NT2/D1 (cell line): ENCODE results near the gene KDM4C.

Source experiments
- DNase-seq: peaks from one replicate; pipeline ENCODE4 v3.0.0-alpha.2; 2011; ENCODE audit warnings: low read depth, low spot score
- H3K27me3 ChIP-seq: 2 replicates; pipeline ENCODE4 v1.6.0; 2011; ENCODE audit warnings: mild to moderate bottlenecking; ENCODE audit not compliant: insufficient read length, insufficient read depth
- H3K36me3 ChIP-seq: 2 replicates; pipeline ENCODE4 v1.6.1; 2011; ENCODE audit warnings: mild to moderate bottlenecking, low read length, mixed read lengths; ENCODE audit not compliant: insufficient read depth, insufficient read length
- H3K4me1 ChIP-seq: 2 replicates; pipeline ENCODE4 v1.5.1; 2011; ENCODE audit not compliant: insufficient read depth, insufficient read length
- H3K4me3 ChIP-seq: 2 replicates; pipeline ENCODE4 v1.5.1; 2011; ENCODE audit warnings: low read depth; ENCODE audit not compliant: insufficient read length
- H3K9ac ChIP-seq: 2 replicates; pipeline ENCODE4 v1.6.0; 2011; ENCODE audit warnings: low read depth; ENCODE audit not compliant: insufficient read length
- H3K9me3 ChIP-seq: 2 replicates; pipeline ENCODE4 v1.5.1; 2011; ENCODE audit warnings: mild to moderate bottlenecking, low read length; ENCODE audit not compliant: insufficient read depth
- SUZ12 ChIP-seq: IDR thresholded peaks from 2 replicates; pipeline ENCODE4 v1.6.1; 2011; ENCODE audit not compliant: insufficient read length, insufficient read depth; ENCODE audit errors: extremely low read depth
- YY1 ChIP-seq: IDR thresholded peaks from 2 replicates; pipeline ENCODE4 v1.6.1; 2011; ENCODE audit not compliant: insufficient read length, insufficient read depth
- ZNF274 ChIP-seq: IDR thresholded peaks from 2 replicates; pipeline ENCODE4 v1.6.1; 2011; ENCODE audit warnings: mild to moderate bottlenecking, low read depth, low read length

Gene KDM4C

GRCh38 chr9:6884990-6885389 lies 127.2 kb downstream of the KDM4C start:
- H3K27me3 ChIP-seq: no peaks in the 10 kb centered on the region
- TF ChIP-seq ZNF274 (no peak), SUZ12 (no peak), YY1 (no peak)
- DNase-seq: no peak
- no peaks in the 10 kb centered on the region for H3K36me3 ChIP-seq
- no peak overlapping the region for H3K4me3 ChIP-seq
- H3K9me3 ChIP-seq: no peaks in the 10 kb centered on the region
- H3K4me1 ChIP-seq: no peaks in the 10 kb centered on the region
- no peak overlapping the region for H3K9ac ChIP-seq

- no peaks in the 10 kb centered on the region for H3K36me3 ChIP-seq
- H3K4me3 ChIP-seq: no peak overlapping the region
- no peak for TF ChIP-seq YY1
- no peak for TF ChIP-seq ZNF274
- no peak for TF ChIP-seq SUZ12
- H3K4me1 ChIP-seq: no peaks in the 10 kb centered on the region
- no peaks in the 10 kb centered on the region for H3K27me3 ChIP-seq
- DNase-seq: no peak
- no peaks in the 10 kb centered on the region for H3K9me3 ChIP-seq
- H3K9ac ChIP-seq: no peak overlapping the region
Measured at GRCh38 chr9:6887051-6887450, 129.3 kb downstream of the KDM4C start.

GRCh38 chr9:6889868-6890267 lies 132.1 kb downstream of the KDM4C start:
- no peaks in the 10 kb centered on the region for H3K9me3 ChIP-seq
- H3K9ac ChIP-seq: no peak overlapping the region
- DNase-seq: no peak
- no peaks in the 10 kb centered on the region for H3K36me3 ChIP-seq
- H3K27me3 ChIP-seq: no peaks in the 10 kb centered on the region
- TF ChIP-seq SUZ12: no peak
- TF ChIP-seq ZNF274: no peak
- no peak for TF ChIP-seq YY1
- H3K4me1 ChIP-seq: no peaks in the 10 kb centered on the region
- H3K4me3 ChIP-seq: no peak overlapping the region

GRCh38 chr9:6893350-6894131 lies 135.8 kb downstream of the KDM4C start:
- TF ChIP-seq SUZ12 (no peak), YY1 (no peak), ZNF274 (no peak)
- no peak overlapping the region for H3K4me3 ChIP-seq
- H3K9me3 ChIP-seq: no peaks in the 10 kb centered on the region
- no peak for DNase-seq
- H3K4me1 ChIP-seq: no peaks in the 10 kb centered on the region
- H3K27me3 ChIP-seq: no peaks in the 10 kb centered on the region
- H3K9ac ChIP-seq: no peak overlapping the region
- no peaks in the 10 kb centered on the region for H3K36me3 ChIP-seq

GRCh38 chr9:6894135-6894534 lies 136.4 kb downstream of the KDM4C start:
- DNase-seq: no peak
- Histone ChIP-seq H3K4me3 (no peak overlapping the region), H3K9ac (no peak overlapping the region), H3K9me3 (no peaks in the 10 kb centered on the region), H3K36me3 (no peaks in the 10 kb centered on the region), H3K27me3 (no peaks in the 10 kb centered on the region), H3K4me1 (no peaks in the 10 kb centered on the region)
- TF ChIP-seq YY1 (no peak), SUZ12 (no peak), ZNF274 (no peak)

GRCh38 chr9:6895754-6896153 lies 138.0 kb downstream of the KDM4C start:
- no peaks in the 10 kb centered on the region for H3K4me1 ChIP-seq
- no peaks in the 10 kb centered on the region for H3K27me3 ChIP-seq

GRCh38 chr9:6896562-6896961 lies 138.8 kb downstream of the KDM4C start:
- no peak for TF ChIP-seq SUZ12
- TF ChIP-seq ZNF274: no peak
- TF ChIP-seq YY1: no peak
- Histone ChIP-seq H3K9me3 (no peaks in the 10 kb centered on the region), H3K27me3 (no peaks in the 10 kb centered on the region), H3K36me3 (no peaks in the 10 kb centered on the region), H3K4me1 (no peaks in the 10 kb centered on the region), H3K9ac (no peak overlapping the region), H3K4me3 (no peak overlapping the region)
- no peak for DNase-seq

More at GRCh38 chr9:6895754-6896153, 138.0 kb downstream of the KDM4C start:
- DNase-seq: no peak
- Histone ChIP-seq H3K9ac (no peak overlapping the region), H3K9me3 (no peaks in the 10 kb centered on the region), H3K36me3 (no peaks in the 10 kb centered on the region), H3K4me3 (no peak overlapping the region)
- no peak for TF ChIP-seq SUZ12
- no peak for TF ChIP-seq ZNF274
- TF ChIP-seq YY1: no peak
